ENCODE data around the gene UBASH3A.

UBASH3A gene

GRCh38 chr21:42471206-42471605 lies 67.5 kb downstream of the UBASH3A start:
- peaks cover 25% of the 10 kb centered on the region for H3K4me1 ChIP-seq (ENCODE audit: insufficient read depth, low read length, severe bottlenecking)
- H3K4me2 ChIP-seq (ENCODE audit: low read length): no peak overlapping the region; the same call in 1 of the 2 replicates
- H3K4me3 ChIP-seq (ENCODE audit: low read depth, low read length, poor library complexity, severe bottlenecking): no peak overlapping the region
- no peak overlapping the region for H3K9ac ChIP-seq (ENCODE audit: low read length)
- H3F3A ChIP-seq (ENCODE audit: insufficient read depth, low read length): no peaks in the 10 kb centered on the region
- no peaks in the 10 kb centered on the region for H4K20me1 ChIP-seq (ENCODE audit: insufficient read depth, low read length)
- no peak overlapping the region for H2AFZ ChIP-seq (ENCODE audit: low read length)
- H3K79me2 ChIP-seq (ENCODE audit: insufficient read depth, low read length): no peaks in the 10 kb centered on the region
- no peaks in the 10 kb centered on the region for H3K36me3 ChIP-seq (ENCODE audit: insufficient read depth, low read length)
- H3K27ac ChIP-seq (ENCODE audit: low read depth, low read length, poor library complexity, severe bottlenecking): no peak overlapping the region
- no peaks in the 10 kb centered on the region for H3K9me2 ChIP-seq (ENCODE audit: low read depth, low read length)
- no peaks in the 10 kb centered on the region for H3K9me3 ChIP-seq (ENCODE audit: low read length)
- H3K27me3 ChIP-seq (ENCODE audit: insufficient read depth, low read length): no peaks in the 10 kb centered on the region; the same call in 1 of the 2 replicates
- no peak for TF ChIP-seq CTCF (IDR thresholded peaks at IDR 0.05; ENCODE audit: low read length)
- no peak for TF ChIP-seq EZH2 (IDR thresholded peaks at IDR 0.05; ENCODE audit: borderline replicate concordance, low read length)

- Histone ChIP-seq H3K9me3 (ENCODE audit: low read length) (no peaks in the 10 kb centered on the region), H3F3A (ENCODE audit: insufficient read depth, low read length) (no peaks in the 10 kb centered on the region), H3K27ac (ENCODE audit: low read depth, low read length, poor library complexity, severe bottlenecking) (no peak overlapping the region), H3K4me1 (ENCODE audit: insufficient read depth, low read length, severe bottlenecking) (peaks cover 23% of the 10 kb centered on the region), H2AFZ (ENCODE audit: low read length) (no peak overlapping the region), H3K9me2 (ENCODE audit: low read depth, low read length) (no peaks in the 10 kb centered on the region), H3K4me2 (ENCODE audit: low read length) (no peak overlapping the region; the same call in 1 of the 2 replicates), H4K20me1 (ENCODE audit: insufficient read depth, low read length) (no peaks in the 10 kb centered on the region), H3K27me3 (ENCODE audit: insufficient read depth, low read length) (no peaks in the 10 kb centered on the region; the same call in 1 of the 2 replicates), H3K4me3 (ENCODE audit: low read depth, low read length, poor library complexity, severe bottlenecking) (no peak overlapping the region), H3K36me3 (ENCODE audit: insufficient read depth, low read length) (no peaks in the 10 kb centered on the region), H3K79me2 (ENCODE audit: insufficient read depth, low read length) (no peaks in the 10 kb centered on the region), H3K9ac (ENCODE audit: low read length) (no peak overlapping the region)
- TF ChIP-seq CTCF (IDR thresholded peaks at IDR 0.05; ENCODE audit: low read length) (no peak), EZH2 (IDR thresholded peaks at IDR 0.05; ENCODE audit: borderline replicate concordance, low read length) (no peak)
These were observed 68.1 kb downstream of the UBASH3A start for GRCh38 chr21:42471716-42472330.

- Histone ChIP-seq H4K20me1 (ENCODE audit: insufficient read depth, low read length) (no peaks in the 10 kb centered on the region), H3K27me3 (ENCODE audit: insufficient read depth, low read length) (no peaks in the 10 kb centered on the region; the same call in 1 of the 2 replicates), H3K4me3 (ENCODE audit: low read depth, low read length, poor library complexity, severe bottlenecking) (no peak overlapping the region), H3K36me3 (ENCODE audit: insufficient read depth, low read length) (no peaks in the 10 kb centered on the region), H3F3A (ENCODE audit: insufficient read depth, low read length) (no peaks in the 10 kb centered on the region), H3K9me3 (ENCODE audit: low read length) (no peaks in the 10 kb centered on the region), H3K9ac (ENCODE audit: low read length) (no peak overlapping the region), H2AFZ (ENCODE audit: low read length) (no peak overlapping the region), H3K4me1 (ENCODE audit: insufficient read depth, low read length, severe bottlenecking) (peaks cover 16% of the 10 kb centered on the region), H3K27ac (ENCODE audit: low read depth, low read length, poor library complexity, severe bottlenecking) (no peak overlapping the region), H3K9me2 (ENCODE audit: low read depth, low read length) (no peaks in the 10 kb centered on the region), H3K4me2 (ENCODE audit: low read length) (no peak overlapping the region), H3K79me2 (ENCODE audit: insufficient read depth, low read length) (no peaks in the 10 kb centered on the region)
- no peak for TF ChIP-seq EZH2 (IDR thresholded peaks at IDR 0.05; ENCODE audit: borderline replicate concordance, low read length)
- TF ChIP-seq CTCF (IDR thresholded peaks at IDR 0.05; ENCODE audit: low read length): no peak
These were observed 68.8 kb downstream of the UBASH3A start for GRCh38 chr21:42472521-42472920.
